Neural crest cell (in vitro differentiated cells): ENCODE data around the gene SLX9. TPM values are rescaled to one million over a fixed set of nuclear protein-coding genes. Genes with fewer than 3 reads are reported as not detected.

Source experiments
- DNase-seq: peaks from one replicate; pipeline ENCODE4 v3.0.0; 2021; ENCODE audit warnings: low read depth, mixed read lengths, low spot score
- H3K27ac Mint-ChIP-seq: one replicate; pipeline ENCODE4 v1.8.0; 2021; ENCODE audit warnings: mild to moderate bottlenecking, mixed read lengths; ENCODE audit not compliant: unreplicated experiment
- H3K27me3 Mint-ChIP-seq: 2 replicates; pipeline ENCODE4 v1.8.0; 2021; ENCODE audit warnings: low read depth, mild to moderate bottlenecking, mixed read lengths
- H3K36me3 Mint-ChIP-seq: 2 replicates; pipeline ENCODE4 v1.8.0; 2021; ENCODE audit warnings: low read depth, mild to moderate bottlenecking, mixed read lengths
- H3K4me1 Mint-ChIP-seq: 2 replicates; pipeline ENCODE4 v1.8.0; 2021; ENCODE audit warnings: mixed read lengths
- H3K4me3 Mint-ChIP-seq: one replicate; pipeline ENCODE4 v1.8.0; 2021; ENCODE audit warnings: mild to moderate bottlenecking, mixed read lengths
- H3K9me3 Mint-ChIP-seq: 2 replicates; pipeline ENCODE4 v1.8.0; 2021; ENCODE audit warnings: mixed read lengths
- CTCF ChIP-seq: fragments of 200-600 bp; sonication (generic); conservative IDR thresholded peaks from 2 replicates; pipeline ENCODE4 v1.5.0; 2021; ENCODE audit warnings: antibody characterized with exemption, mild to moderate bottlenecking
- total RNA-seq: library from RNA; stranded (reverse); gene quantifications from 2 replicates; pipeline ENCODE4 v1.2.1, GENCODE V29; 2021

Gene SLX9
- total RNA-seq, 1 donor from 2014 or later, result 42.3 TPM

- peaks cover 57% of the 10 kb centered on the region for H3K4me1 Mint-ChIP-seq
- no peaks in the 10 kb centered on the region for H3K36me3 Mint-ChIP-seq
- no peak overlapping the region for H3K27ac Mint-ChIP-seq
- TF ChIP-seq CTCF, result no peak
- H3K4me3 Mint-ChIP-seq, result peak overlapping the region; percentile 59
- no peak for DNase-seq
- H3K9me3 Mint-ChIP-seq, result no peaks in the 10 kb centered on the region
- H3K27me3 Mint-ChIP-seq, result peaks cover 72% of the 10 kb centered on the region
Observed at GRCh38 chr21:45017039-45017960, 77.5 kb downstream of the SLX9 start.

GRCh38 chr21:45018131-45019075, 78.6 kb downstream of the SLX9 start:
- TF ChIP-seq CTCF, result no peak
- Mint-ChIP-seq H3K9me3 (no peaks in the 10 kb centered on the region), H3K27me3 (peaks cover 73% of the 10 kb centered on the region), H3K27ac (no peak overlapping the region), H3K36me3 (peaks cover 3% of the 10 kb centered on the region), H3K4me3 (peak overlapping the region; percentile 59), H3K4me1 (peaks cover 50% of the 10 kb centered on the region)
- DNase-seq, result no peak

- Mint-ChIP-seq H3K9me3 (peaks cover 4% of the 10 kb centered on the region), H3K4me1 (peaks cover 47% of the 10 kb centered on the region), H3K27ac (no peak overlapping the region), H3K4me3 (peak overlapping the region; percentile 38), H3K27me3 (peaks cover 74% of the 10 kb centered on the region), H3K36me3 (peaks cover 7% of the 10 kb centered on the region)
- no peak for TF ChIP-seq CTCF
- DNase-seq, result no peak
Observed at GRCh38 chr21:45019076-45019886, 79.5 kb downstream of the SLX9 start.

GRCh38 chr21:45019887-45020537, 80.2 kb downstream of the SLX9 start:
- peaks cover 11% of the 10 kb centered on the region for H3K36me3 Mint-ChIP-seq
- H3K27me3 Mint-ChIP-seq, result peaks cover 74% of the 10 kb centered on the region
- TF ChIP-seq CTCF, result no peak
- no peak overlapping the region for H3K4me3 Mint-ChIP-seq
- peaks cover 9% of the 10 kb centered on the region for H3K9me3 Mint-ChIP-seq
- no peak for DNase-seq
- H3K4me1 Mint-ChIP-seq, result peaks cover 47% of the 10 kb centered on the region
- no peak overlapping the region for H3K27ac Mint-ChIP-seq
